Measurements from ENCODE around the gene MGME1. TPM values are rescaled to one million over a fixed set of nuclear protein-coding genes. Genes with fewer than 3 reads are reported as not detected.

The MGME1 gene
- total and polyA plus RNA-seq, 9 of the 15 experiments (the other 6 are each of a cell fraction or from before 2014, with no cell fraction given), result 13.4 to 45.1 (median 30.6) TPM

DNA sequence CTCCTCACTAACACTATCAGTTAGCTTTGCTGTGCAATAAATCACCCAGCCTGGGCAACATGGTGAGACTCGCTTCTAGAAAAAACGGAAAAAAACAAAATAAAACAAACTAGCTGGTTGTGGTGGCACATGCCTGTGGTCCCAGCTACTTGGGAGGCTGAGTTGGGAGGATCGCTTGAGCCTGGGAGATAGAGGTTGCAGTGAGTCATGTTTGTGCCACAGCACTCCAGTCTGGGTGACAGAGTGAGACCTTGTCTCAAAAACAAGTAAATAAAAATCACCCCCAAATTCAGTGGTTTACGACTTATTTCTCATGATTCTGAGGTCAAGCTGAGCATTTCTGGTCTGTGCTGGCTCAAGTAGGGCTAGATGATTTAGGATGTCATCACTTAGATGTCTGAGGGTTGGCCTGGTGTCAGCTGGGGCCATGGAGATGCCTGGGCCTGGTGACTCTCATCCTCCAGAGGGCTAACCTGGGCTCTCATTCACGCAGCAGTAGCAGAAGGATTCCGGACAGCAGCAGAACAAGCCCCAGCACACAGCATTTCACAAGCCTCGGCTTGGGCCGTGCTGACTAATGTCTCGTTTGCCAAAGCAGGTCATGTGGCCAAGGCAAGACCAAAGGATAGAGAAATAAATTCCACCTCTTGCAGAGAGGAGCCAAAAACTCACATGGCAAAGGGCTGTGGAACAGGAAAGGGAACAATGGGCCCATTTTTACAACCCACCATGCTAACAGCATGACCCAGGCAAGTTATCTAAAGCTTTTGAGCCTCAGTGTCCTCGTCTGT is 32.5 kb downstream of the MGME1 start (continued):
- TF ChIP-seq, protein P1, sequence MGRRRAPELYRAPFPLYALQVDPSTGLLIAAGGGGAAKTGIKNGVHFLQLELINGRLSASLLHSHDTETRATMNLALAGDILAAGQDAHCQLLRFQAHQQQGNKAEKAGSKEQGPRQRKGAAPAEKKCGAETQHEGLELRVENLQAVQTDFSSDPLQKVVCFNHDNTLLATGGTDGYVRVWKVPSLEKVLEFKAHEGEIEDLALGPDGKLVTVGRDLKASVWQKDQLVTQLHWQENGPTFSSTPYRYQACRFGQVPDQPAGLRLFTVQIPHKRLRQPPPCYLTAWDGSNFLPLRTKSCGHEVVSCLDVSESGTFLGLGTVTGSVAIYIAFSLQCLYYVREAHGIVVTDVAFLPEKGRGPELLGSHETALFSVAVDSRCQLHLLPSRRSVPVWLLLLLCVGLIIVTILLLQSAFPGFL (CRISPR knock-in tag; IDR thresholded peaks at IDR 0.05), result no peak
- TF ChIP-seq, protein P2, sequence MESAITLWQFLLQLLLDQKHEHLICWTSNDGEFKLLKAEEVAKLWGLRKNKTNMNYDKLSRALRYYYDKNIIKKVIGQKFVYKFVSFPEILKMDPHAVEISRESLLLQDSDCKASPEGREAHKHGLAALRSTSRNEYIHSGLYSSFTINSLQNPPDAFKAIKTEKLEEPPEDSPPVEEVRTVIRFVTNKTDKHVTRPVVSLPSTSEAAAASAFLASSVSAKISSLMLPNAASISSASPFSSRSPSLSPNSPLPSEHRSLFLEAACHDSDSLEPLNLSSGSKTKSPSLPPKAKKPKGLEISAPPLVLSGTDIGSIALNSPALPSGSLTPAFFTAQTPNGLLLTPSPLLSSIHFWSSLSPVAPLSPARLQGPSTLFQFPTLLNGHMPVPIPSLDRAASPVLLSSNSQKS (CRISPR knock-in tag; IDR thresholded peaks at IDR 0.05), result no peak
- no peak for TF ChIP-seq KDM2B (CRISPR knock-in tag; IDR thresholded peaks at IDR 0.05)

DNA sequence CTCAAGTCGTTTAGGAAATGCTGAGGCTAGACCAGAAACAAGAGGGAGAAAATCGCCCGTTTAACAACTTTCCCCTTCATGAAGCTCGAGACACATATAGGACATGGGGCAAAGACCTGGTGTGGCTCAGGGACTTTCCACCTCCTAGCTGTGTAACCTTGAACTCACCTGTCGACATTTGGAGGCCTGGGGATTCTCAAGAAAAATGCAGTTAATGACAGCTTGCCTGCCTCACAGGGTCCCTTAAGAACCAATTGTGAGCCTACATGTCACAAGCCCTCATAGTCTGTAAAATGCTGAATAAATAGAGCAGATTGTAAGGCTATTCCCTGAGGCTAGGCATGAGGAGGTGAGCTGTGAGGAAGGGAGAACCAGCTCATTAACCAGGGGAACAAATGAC is 35.1 kb downstream of the MGME1 start:
- CTCF ChIA-PET (ENCODE audit: low intra/inter-chr PET ratio), result no interaction called here
- Histone ChIP-seq H2AFZ (ENCODE audit: low read depth, low read length) (no peak overlapping the region), H4K20me1 (replicated peaks; ENCODE audit: control insufficient read depth, insufficient read depth, low read length) (no peaks in the 10 kb centered on the region), H3K27ac (ENCODE audit: extremely low read depth, low read depth, low read length) (no peak overlapping the region), H3K4me3 (no peak overlapping the region), H3K9me3 (replicated peaks; ENCODE audit: control insufficient read depth, insufficient read depth, low read depth, low read length) (no peaks in the 10 kb centered on the region), H3K27me3 (ENCODE audit: control insufficient read depth in 2 of 2, insufficient read depth in 2 of 2, low read length in 2 of 2) (peaks cover 2 to 7% of the 10 kb centered on the region in 2 experiments; a peak in 3 of 5 replicates), H3K4me2 (ENCODE audit: insufficient read depth, low read length) (no peak overlapping the region), H3K79me2 (ENCODE audit: control insufficient read depth, insufficient read depth, low read length) (no peaks in the 10 kb centered on the region), H3K9ac (ENCODE audit: insufficient read depth in 1 of 2, low read depth in 2 of 2, low read length in 2 of 2) (no peak overlapping the region), H3K4me1 (replicated peaks in 1 of 2; ENCODE audit: control insufficient read depth in 2 of 2, insufficient read depth in 2 of 2, low read length in 2 of 2) (peaks cover 0 to 9% of the 10 kb centered on the region in 2 experiments; a peak in 2 of 5 replicates), H3K36me3 (ENCODE audit: control insufficient read depth, insufficient read depth, low read length) (no peaks in the 10 kb centered on the region), H3K9me1 (ENCODE audit: control insufficient read depth, insufficient read depth, low read length) (no peaks in the 10 kb centered on the region)
- BruUV-seq (replicated peaks), result no TSS peak
- in situ Hi-C loops (cut with MboI) (no loop called here), intact Hi-C loops (cut with micrococcal nuclease) (no loop called here)
- FAIRE-seq (no peak), DNase-seq (ENCODE audit: extremely low read depth in 1 of 4, low spot score in 3 of 4) (no peak), ATAC-seq (no peak)
- 6% methylated on average over 5 of the region's 5 CpGs for WGBS (ENCODE audit: insufficient coverage, low coverage, missing lambda C conversion rate)
- TF ChIP-seq HDAC6 (IDR thresholded peaks at IDR 0.05; ENCODE audit: low read depth, low read length) (no peak), ZNF311 (CRISPR knock-in tag; IDR thresholded peaks at IDR 0.05) (no peak)
- POLR2A ChIA-PET, result interaction anchor here (0.6 to 1.6 kb wide), 3 partner anchors 13 to 454 kb away, joined by 3 to 5 read pairs (median 4); no protein-coding TSS in a partner anchor
